IMR-90 (cell line): ENCODE results near the gene ABHD1.

Experiments
- BHLHE40 ChIP-seq: fragments of 150-350 bp; IDR thresholded peaks from 2 replicates; pipeline ENCODE4 v1.6.1; 2016; ENCODE audit warnings: mild to moderate bottlenecking, low read depth, low read length
- CEBPB ChIP-seq: IDR thresholded peaks from 2 replicates; pipeline ENCODE4 v1.6.1; 2012; ENCODE audit warnings: low read depth, low read length, improper control_type of control experiment
- CHD1 ChIP-seq: IDR thresholded peaks from 2 replicates; pipeline ENCODE4 v1.6.1; 2012; ENCODE audit warnings: low read depth, low read length, improper control_type of control experiment
- CTCF ChIP-seq: conservative IDR thresholded peaks from 2 replicates; pipeline ENCODE4 v1.5.1; 2012; ENCODE audit warnings: mild to moderate bottlenecking, low read depth, low read length, improper control_type of control experiment
- MAFK ChIP-seq: IDR thresholded peaks from 2 replicates; pipeline ENCODE4 v1.6.1; 2012; ENCODE audit warnings: low read depth, low read length, improper control_type of control experiment
- MXI1 ChIP-seq: IDR thresholded peaks from 2 replicates; pipeline ENCODE4 v1.6.1; 2012; ENCODE audit warnings: low read depth, mild to moderate bottlenecking, low read length, moderate library complexity, borderline replicate concordance
- NFE2L2 ChIP-seq: fragments of 150-350 bp; IDR thresholded peaks from 2 replicates; pipeline ENCODE4 v1.6.1; 2016; ENCODE audit warnings: low read depth, mild to moderate bottlenecking, low read length
- POLR2A ChIP-seq: IDR thresholded peaks from 2 replicates; pipeline ENCODE4 v1.6.1; 2012; ENCODE audit warnings: mild to moderate bottlenecking, low read depth, low read length
- RAD21 ChIP-seq: IDR thresholded peaks from 2 replicates; pipeline ENCODE4 v1.6.1; 2012; ENCODE audit warnings: low read length, improper control_type of control experiment
- RCOR1 ChIP-seq: IDR thresholded peaks from 2 replicates; pipeline ENCODE4 v1.6.1; 2012; ENCODE audit warnings: mild to moderate bottlenecking, low read length, improper control_type of control experiment; ENCODE audit not compliant: insufficient replicate concordance
- RFX5 ChIP-seq: IDR thresholded peaks from 2 replicates; pipeline ENCODE4 v1.8.0; 2012; ENCODE audit warnings: low read depth, mild to moderate bottlenecking, low read length, moderate library complexity

DNA sequence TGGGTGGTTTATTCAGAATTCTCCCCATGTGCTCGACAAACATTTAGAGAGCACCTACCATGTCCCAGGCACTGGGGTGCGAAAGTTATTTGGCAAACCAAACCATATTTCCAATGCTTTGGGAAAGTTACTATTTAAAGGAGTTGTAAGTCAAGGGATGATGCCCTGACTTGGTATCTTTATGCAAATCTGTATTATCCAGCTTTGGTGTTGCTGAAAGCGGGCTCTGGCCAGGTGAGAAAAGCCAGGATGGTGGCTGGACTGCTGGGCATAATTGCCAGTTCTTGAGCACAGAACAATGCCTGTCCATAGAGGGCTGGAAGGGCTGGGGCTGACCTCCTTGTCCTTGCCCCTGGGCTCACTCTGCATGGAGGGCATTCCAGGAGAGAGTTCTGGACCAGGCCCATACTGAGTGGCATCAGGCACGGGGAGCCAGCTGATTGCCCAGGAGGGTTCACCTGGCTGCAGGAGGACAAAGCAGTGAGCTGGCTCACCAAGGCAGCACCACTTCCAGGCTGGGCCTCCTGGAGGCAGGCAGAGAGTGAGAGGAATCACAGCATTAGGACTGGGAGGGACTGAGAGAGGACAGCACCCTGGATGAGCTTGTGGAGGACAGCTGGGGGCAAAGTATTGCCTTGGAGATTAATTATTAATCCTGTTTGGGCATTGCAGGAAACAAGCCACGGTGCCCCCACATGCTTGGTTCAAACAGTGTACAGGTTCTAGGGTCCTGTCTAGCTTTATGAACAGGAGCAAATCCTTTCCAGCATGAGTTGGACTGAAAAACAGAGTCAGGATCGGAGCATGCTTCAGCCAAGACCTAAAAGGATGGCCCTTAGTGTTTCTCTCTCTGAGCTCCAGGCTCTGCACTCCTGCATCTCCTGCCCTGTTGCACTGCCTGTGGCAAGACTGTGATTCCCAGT, 29.9 kb upstream of the ABHD1 start:
- TF ChIP-seq CTCF (no peak), POLR2A (no peak), RAD21 (no peak), CEBPB (no peak), MAFK (no peak), CHD1 (no peak), BHLHE40 (no peak), NFE2L2 (no peak), MXI1 (no peak), RCOR1 (no peak), RFX5 (no peak)
